Neural progenitor cell (in vitro differentiated cells): ENCODE data around the gene SLC16A4. TPM values are rescaled to one million over a fixed set of nuclear protein-coding genes. Genes with fewer than 3 reads are reported as not detected.
A peak's percentile ranks its signal among the peaks of the same experiment; 100 is the strongest.
"Not testable (repeated sequence)": the region's sequence is repeated elsewhere in the genome, so short reads cannot be mapped to it uniquely, and the experiment has no call there.

ENCODE experiments used
- DNase-seq: peaks from one replicate; pipeline ENCODE4 v3.0.0-alpha.2; 2016; ENCODE audit warnings: low spot score
- H2AFZ ChIP-seq: fragments of 200-600 bp; sonication (generic); replicated peaks from 2 replicates; pipeline ENCODE4 v1.6.1; 2016; ENCODE audit warnings: antibody characterized with exemption
- H3F3A ChIP-seq: fragments of 200-600 bp; sonication (generic); 2 replicates; pipeline ENCODE4 v1.6.1; 2016; ENCODE audit warnings: antibody characterized with exemption, low read depth
- H3K27ac ChIP-seq: fragments of 200-600 bp; sonication (generic); 2 replicates; pipeline ENCODE4 v1.5.1; 2016; ENCODE audit warnings: mild to moderate bottlenecking
- H3K27me3 ChIP-seq: fragments of 200-600 bp; sonication (generic); 2 replicates; pipeline ENCODE4 v1.6.1; 2016; ENCODE audit warnings: mild to moderate bottlenecking, moderate library complexity
- H3K36me3 ChIP-seq: fragments of 200-600 bp; sonication (generic); 2 replicates; pipeline ENCODE4 v1.5.1; 2016
- H3K4me1 ChIP-seq: fragments of 200-600 bp; sonication (generic); 2 replicates; pipeline ENCODE4 v1.6.1; 2016; ENCODE audit warnings: mixed run types
- H3K4me2 ChIP-seq: fragments of 200-600 bp; sonication (generic); 2 replicates; pipeline ENCODE4 v1.6.1; 2016
- H3K4me3 ChIP-seq: fragments of 200-600 bp; sonication (generic); 2 replicates; pipeline ENCODE4 v1.5.1; 2016
- H3K79me2 ChIP-seq: fragments of 200-600 bp; sonication (generic); 2 replicates; pipeline ENCODE4 v1.6.1; 2016; ENCODE audit warnings: low read depth
- H3K9ac ChIP-seq: fragments of 200-600 bp; sonication (generic); 2 replicates; pipeline ENCODE4 v1.6.1; 2016
- H3K9me3 ChIP-seq: fragments of 200-600 bp; sonication (generic); 2 replicates; pipeline ENCODE4 v1.5.1; 2016; ENCODE audit warnings: low read depth
- H4K20me1 ChIP-seq: fragments of 200-600 bp; sonication (generic); 2 replicates; pipeline ENCODE4 v1.6.1; 2016; ENCODE audit warnings: low read depth
- H3K27ac Mint-ChIP-seq: 3 replicates; pipeline ENCODE4 v1.8.0; 2021; ENCODE audit warnings: mixed read lengths
- H3K27me3 Mint-ChIP-seq: 2 replicates; pipeline ENCODE4 v1.8.0; 2022; ENCODE audit warnings: low read depth, mild to moderate bottlenecking, inconsistent platforms, moderate library complexity, mixed read lengths; ENCODE audit not compliant: insufficient read depth
- H3K36me3 Mint-ChIP-seq: 3 replicates; pipeline ENCODE4 v1.8.0; 2021; ENCODE audit warnings: mixed read lengths
- H3K4me1 Mint-ChIP-seq: 3 replicates; pipeline ENCODE4 v1.8.0; 2021; ENCODE audit warnings: mixed read lengths
- H3K4me3 Mint-ChIP-seq: 3 replicates; pipeline ENCODE4 v1.8.0; 2021; ENCODE audit warnings: mild to moderate bottlenecking, moderate library complexity, mixed read lengths
- H3K9me3 Mint-ChIP-seq: 3 replicates; pipeline ENCODE4 v1.8.0; 2020; ENCODE audit warnings: mixed read lengths
- CTCF ChIP-seq: fragments of 200-600 bp; sonication (generic); IDR thresholded peaks from 2 replicates; pipeline ENCODE4 v1.5.1; 2017; ENCODE audit warnings: antibody characterized with exemption, mild to moderate bottlenecking
- EZH2 ChIP-seq: fragments of 200-600 bp; sonication (generic); IDR thresholded peaks from 2 replicates; pipeline ENCODE4 v1.6.1; 2017; ENCODE audit warnings: antibody characterized with exemption, mild to moderate bottlenecking, moderate library complexity
- EZH2phosphoT487 ChIP-seq: fragments of 200-600 bp; sonication (generic); IDR thresholded peaks from 2 replicates; pipeline ENCODE4 v1.6.1; 2017; ENCODE audit warnings: antibody characterized with exemption
- total RNA-seq: library from RNA; depleted of rRNA; stranded (reverse); fragments of >200 nt; gene quantifications from 2 replicates; pipeline ENCODE4 v1.2.3, GENCODE V29; 2015; ENCODE audit warnings: low replicate concordance

The SLC16A4 gene
- 0.28 and 0.56 TPM in 2 replicates for total RNA-seq

- H4K20me1 ChIP-seq, result no peaks in the 10 kb centered on the region
- H3K4me3 Mint-ChIP-seq, result no peak within 1 kb of the TSS
- no peaks in the 10 kb centered on the region for H3K9me3 ChIP-seq
- peaks cover 9% of the 10 kb centered on the region for H3K36me3 Mint-ChIP-seq
- H3K79me2 ChIP-seq, result no peaks in the 10 kb centered on the region
- peaks cover 10% of the 10 kb centered on the region for H3K4me1 Mint-ChIP-seq
- H3K27ac ChIP-seq, result no peak within 1 kb of the TSS
- H3K36me3 ChIP-seq, result no peaks in the 10 kb centered on the region
- H3K27me3 ChIP-seq, result no peaks in the 10 kb centered on the region
- H3K4me3 ChIP-seq, result no peak within 1 kb of the TSS
- H3K4me2 ChIP-seq, result peak within 1 kb of the TSS; percentile 1
- H3K27ac Mint-ChIP-seq, result peak within 1 kb of the TSS; percentile 80
- DNase-seq, result peak; percentile 25
- TF ChIP-seq EZH2phosphoT487 (no peak), EZH2 (no peak), CTCF (no peak)
- no peak within 1 kb of the TSS for H3K9ac ChIP-seq
- H3K27me3 Mint-ChIP-seq, result peaks cover 3% of the 10 kb centered on the region
- H2AFZ ChIP-seq, result no peak within 1 kb of the TSS
- no peaks in the 10 kb centered on the region for H3F3A ChIP-seq
- no peaks in the 10 kb centered on the region for H3K9me3 Mint-ChIP-seq
- peaks cover 12% of the 10 kb centered on the region for H3K4me1 ChIP-seq
Observed at GRCh38 chr1:110390692-110391245, at the start of gene SLC16A4. Gene SLC16A4 (minus strand): TSS chr1:110391026. CDS start chr1:110389323, 1,703 bp downstream.

- H3K4me1 ChIP-seq, H3K9ac ChIP-seq, H2AFZ ChIP-seq, H3K27ac Mint-ChIP-seq, H4K20me1 ChIP-seq, H3K36me3 Mint-ChIP-seq, H3K4me2 ChIP-seq, H3K27me3 ChIP-seq, H3F3A ChIP-seq, H3K79me2 ChIP-seq, H3K27ac ChIP-seq, H3K9me3 ChIP-seq, H3K4me3 Mint-ChIP-seq, DNase-seq, H3K36me3 ChIP-seq, H3K9me3 Mint-ChIP-seq, H3K4me3 ChIP-seq: not testable (repeated sequence)
- peaks cover 16% of the 10 kb centered on the region for H3K4me1 Mint-ChIP-seq
- H3K27me3 Mint-ChIP-seq, result peaks cover 11% of the 10 kb centered on the region
Observed at GRCh38 chr1:110439873-110440272, 49.0 kb upstream of the SLC16A4 start.

GRCh38 chr1:110438893-110439292 is 48.1 kb upstream of the SLC16A4 start:
- H3K27ac ChIP-seq, result no peak overlapping the region
- no peaks in the 10 kb centered on the region for H3K9me3 Mint-ChIP-seq
- H3K79me2 ChIP-seq, result no peaks in the 10 kb centered on the region
- H3K9me3 ChIP-seq, result no peaks in the 10 kb centered on the region
- no peaks in the 10 kb centered on the region for H3K27me3 ChIP-seq
- H3K27ac Mint-ChIP-seq, result no peak overlapping the region
- H3K4me3 Mint-ChIP-seq, result no peak overlapping the region
- peaks cover 4% of the 10 kb centered on the region for H3K4me1 ChIP-seq
- no peaks in the 10 kb centered on the region for H4K20me1 ChIP-seq
- H3K4me1 Mint-ChIP-seq, result peaks cover 20% of the 10 kb centered on the region
- no peak for TF ChIP-seq EZH2phosphoT487
- TF ChIP-seq CTCF, result no peak
- no peak for TF ChIP-seq EZH2
- no peak overlapping the region for H2AFZ ChIP-seq
- peaks cover 9% of the 10 kb centered on the region for H3K27me3 Mint-ChIP-seq
- no peaks in the 10 kb centered on the region for H3K36me3 Mint-ChIP-seq
- H3K9ac ChIP-seq, result no peak overlapping the region
- H3K36me3 ChIP-seq, result no peaks in the 10 kb centered on the region
- no peak overlapping the region for H3K4me2 ChIP-seq
- no peak for DNase-seq
- no peak overlapping the region for H3K4me3 ChIP-seq
- no peaks in the 10 kb centered on the region for H3F3A ChIP-seq

GRCh38 chr1:110437645-110438299 is 46.9 kb upstream of the SLC16A4 start:
- peaks cover 28% of the 10 kb centered on the region for H3K4me1 Mint-ChIP-seq
- not testable (repeated sequence) for H3K27me3 Mint-ChIP-seq, H3K27ac Mint-ChIP-seq, H3K36me3 ChIP-seq, H3K4me3 ChIP-seq, H3K27me3 ChIP-seq, H3K4me3 Mint-ChIP-seq, DNase-seq, H4K20me1 ChIP-seq, H3K9ac ChIP-seq, H3K79me2 ChIP-seq, H2AFZ ChIP-seq, H3F3A ChIP-seq, H3K27ac ChIP-seq, H3K36me3 Mint-ChIP-seq, H3K4me2 ChIP-seq, H3K9me3 ChIP-seq, H3K9me3 Mint-ChIP-seq
- peaks cover 11% of the 10 kb centered on the region for H3K4me1 ChIP-seq
